ENCODE measurements around the gene DDRGK1. TPM values are rescaled to one million over a fixed set of nuclear protein-coding genes. Genes with fewer than 3 reads are reported as not detected.

DDRGK1 gene
- total RNA-seq, 4 donors from 2014 or later: 59.2 to 71.7 (median 66.4) TPM

DNA sequence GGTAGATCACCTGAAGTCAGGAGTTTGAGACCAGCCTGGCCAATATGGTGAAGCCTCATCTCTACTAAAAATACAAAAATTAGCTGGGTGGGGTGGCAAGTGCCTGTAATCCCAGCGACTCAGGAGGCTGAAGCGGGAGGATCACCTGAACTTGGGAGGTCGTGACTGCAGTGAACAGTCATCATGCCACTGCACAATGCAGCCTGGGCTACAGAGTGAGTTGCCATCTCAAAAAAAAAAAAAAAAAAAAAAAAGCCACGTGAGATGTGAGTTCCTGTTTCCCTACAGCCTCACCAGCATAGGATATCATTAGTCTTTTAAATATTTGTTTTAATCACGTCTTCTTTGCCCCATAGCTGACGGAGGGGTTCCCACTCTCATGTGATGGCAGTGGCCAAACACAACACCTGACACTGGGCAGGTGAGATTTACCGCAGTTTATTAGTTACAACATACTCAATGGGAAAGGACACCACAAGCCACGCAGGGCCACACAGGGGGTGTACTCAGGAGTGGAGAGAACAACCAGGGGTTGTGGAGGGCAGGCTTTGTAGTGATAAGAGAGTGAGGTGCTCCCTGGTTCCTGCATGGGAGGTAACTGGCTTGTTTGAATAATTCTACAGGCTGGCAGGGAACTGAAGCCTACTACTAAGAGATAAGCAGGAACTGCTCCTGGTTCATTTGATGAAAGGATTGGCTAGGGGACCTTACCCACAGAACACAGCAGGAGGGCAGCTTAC lies 26.6 kb downstream of the DDRGK1 start:
- Histone ChIP-seq H3K9me3 (no peaks in the 10 kb centered on the region), H3K27ac (no peak overlapping the region), H3K4me3 (no peak overlapping the region), H3K27me3 (peaks cover 0 to 21% (median 0%) of the 10 kb centered on the region in 4 donors), H3K36me3 (no peaks in the 10 kb centered on the region), H3K4me1 (peaks cover 1 to 22% (median 3%) of the 10 kb centered on the region in 3 donors)
- intact Hi-C loops (cut with DNase I): no loop called here
- DNase-seq: no peak
- TF ChIP-seq POLR2A (IDR thresholded peaks at IDR 0.05): no peak
- no peak for TF ChIP-seq CTCF (IDR thresholded peaks at IDR 0.05)
- WGBS, 2 donors: 70 to 78% methylated on average over 8 of the region's 8 CpGs

GRCh38 chr20:3175270-3175669 lies 29.2 kb downstream of the DDRGK1 start:
- intact Hi-C loops (cut with DNase I): no loop called here
- H3K4me1 ChIP-seq: peaks cover 6 to 30% (median 8%) of the 10 kb centered on the region in 3 donors
- TF ChIP-seq CTCF (IDR thresholded peaks at IDR 0.05) (no peak), POLR2A (IDR thresholded peaks at IDR 0.05) (no peak)
- DNase-seq: no peak
- peak overlapping the region in 1 of 4 donors; percentile 92 for H3K4me3 ChIP-seq
- H3K27ac ChIP-seq: no peak overlapping the region
- H3K27me3 ChIP-seq: peaks cover 0 to 39% (median 0%) of the 10 kb centered on the region in 4 donors
- H3K9me3 ChIP-seq: no peaks in the 10 kb centered on the region
- WGBS, 2 donors: 56 to 65% methylated on average over 1 of the region's 1 CpG
- H3K36me3 ChIP-seq: no peaks in the 10 kb centered on the region

DNA sequence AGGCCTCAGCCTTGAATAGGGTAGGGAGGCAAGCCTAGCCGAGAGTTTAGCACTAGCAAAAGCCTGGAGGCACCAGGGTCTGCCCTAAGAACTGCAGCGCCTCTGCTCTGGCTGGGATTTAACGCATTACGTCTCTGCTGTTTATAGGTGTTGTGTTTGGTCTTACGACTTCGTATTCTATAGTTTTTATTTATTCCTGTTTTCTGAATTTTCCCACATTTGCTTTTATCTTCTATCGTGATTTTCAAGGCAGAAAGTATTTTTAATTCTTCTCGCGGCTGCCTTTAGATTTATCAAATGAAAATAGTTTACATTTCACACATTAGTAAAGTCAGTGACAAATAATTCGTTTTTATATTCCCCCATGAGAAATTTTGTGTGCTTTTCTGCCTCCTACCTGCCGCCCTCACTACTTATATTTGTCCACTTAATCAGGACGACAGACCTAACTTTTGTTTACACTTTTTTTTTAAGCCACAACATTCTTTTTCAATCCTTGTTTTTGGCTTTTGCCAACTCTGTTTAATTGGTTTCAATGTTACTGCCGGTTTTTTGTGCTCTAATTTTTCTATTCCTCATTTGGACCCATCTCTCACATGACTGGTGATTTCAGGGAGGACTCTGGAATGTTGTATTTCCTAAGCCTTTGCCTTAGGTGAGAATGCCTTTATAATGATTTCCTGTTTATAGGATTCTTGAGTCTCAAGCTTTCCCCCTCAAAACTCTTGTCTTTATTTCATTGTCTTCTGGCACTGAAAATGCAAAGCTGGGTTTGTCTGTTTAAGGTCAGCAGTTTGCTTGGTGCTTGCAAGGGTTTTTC lies 29.8 kb downstream of the DDRGK1 start:
- peaks cover 6 to 30% (median 8%) of the 10 kb centered on the region in 3 donors for H3K4me1 ChIP-seq

DNA sequence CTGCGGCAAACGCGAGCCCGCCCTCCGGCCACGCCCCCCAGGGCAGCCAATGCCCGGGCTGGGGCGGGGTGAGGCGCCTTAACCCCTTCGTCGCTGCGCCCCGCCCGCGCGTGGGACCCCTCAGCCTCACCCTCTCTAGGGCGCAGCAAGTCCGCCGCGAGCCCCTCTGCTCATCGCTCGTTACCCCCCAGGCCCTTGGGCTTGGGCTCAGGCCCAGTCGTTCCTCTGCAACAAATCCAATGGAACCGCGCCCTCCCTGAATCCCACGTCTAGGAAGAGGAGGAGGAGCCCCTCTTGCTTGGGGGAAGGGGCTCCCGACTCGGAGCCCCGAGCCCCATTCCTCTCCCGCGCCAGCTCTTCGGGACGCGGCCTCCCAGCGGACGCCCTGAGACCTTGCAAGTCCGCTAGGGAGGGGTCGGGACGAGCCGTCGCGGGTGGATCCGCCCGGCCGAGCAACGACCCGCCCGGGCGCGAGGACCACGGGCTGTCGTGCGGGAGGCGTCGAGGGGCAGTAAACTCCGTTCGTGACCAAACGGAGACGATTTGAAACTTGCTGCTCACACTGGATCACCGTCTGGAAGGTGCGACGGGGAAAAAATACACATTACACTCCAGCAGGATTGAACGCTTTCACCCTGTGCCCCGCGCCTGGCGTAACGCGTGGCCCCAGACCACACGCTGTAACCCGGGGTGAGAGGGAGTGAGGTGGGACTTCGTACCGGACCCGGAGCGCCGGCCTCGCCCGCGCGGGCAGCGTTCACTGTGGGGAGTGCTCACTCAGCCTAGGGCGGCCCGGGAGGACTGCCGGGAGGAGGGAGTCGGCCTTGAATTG lies 30.7 kb downstream of the DDRGK1 start:
- no peak for DNase-seq
- TF ChIP-seq POLR2A (IDR thresholded peaks at IDR 0.05) (no peak), CTCF (IDR thresholded peaks at IDR 0.05) (peak in 4 of 6 experiments; percentile 7 to 46 (median 24))
- Histone ChIP-seq H3K27ac (peak overlapping the region; percentile 79 to 88 (median 80)), H3K4me3 (peak overlapping the region; percentile 74 to 92 (median 88)), H3K4me1 (peaks cover 6 to 30% (median 8%) of the 10 kb centered on the region in 3 donors), H3K36me3 (no peaks in the 10 kb centered on the region), H3K27me3 (peaks cover 0 to 42% (median 0%) of the 10 kb centered on the region in 4 donors), H3K9me3 (no peaks in the 10 kb centered on the region)
- WGBS, 2 donors: 0% methylated on average over 6 to 21 of the region's 84 CpGs
- intact Hi-C loops (cut with DNase I): no loop called here

More for the DNA sequence above, 29.8 kb downstream of the DDRGK1 start:
- TF ChIP-seq POLR2A (IDR thresholded peaks at IDR 0.05) (no peak), CTCF (IDR thresholded peaks at IDR 0.05) (no peak)
- intact Hi-C loops (cut with DNase I): no loop called here
- H3K27me3 ChIP-seq: peaks cover 0 to 39% (median 0%) of the 10 kb centered on the region in 4 donors
- H3K36me3 ChIP-seq: no peaks in the 10 kb centered on the region
- H3K27ac ChIP-seq: peak overlapping the region; percentile 79 to 88 (median 80)
- no peak for DNase-seq
- H3K4me3 ChIP-seq: peak overlapping the region; percentile 74 to 92 (median 88)
- no peaks in the 10 kb centered on the region for H3K9me3 ChIP-seq
- WGBS, 2 donors: 20 to 21% methylated on average over 13 of the region's 13 CpGs

All from esophagus squamous epithelium (tissue), 5 donors.